OCI-LY3 (cell line): Measurements from ENCODE around the gene PGA3.
"Not testable (repeated sequence)": the region's sequence is repeated elsewhere in the genome, so short reads cannot be mapped to it uniquely, and the experiment has no call there.

Experiments
- EZH2phosphoT487 ChIP-seq: fragments of 200-600 bp; shearing (Covaris generic); IDR thresholded peaks from 2 replicates; pipeline ENCODE4 v1.6.1; 2018; ENCODE audit warnings: antibody characterized with exemption, mixed run types, low read depth
- TF ChIP-seq, protein P1 (sequence below): fragments of 200-600, 300-600 bp; sonication (generic); IDR thresholded peaks from 2 replicates; pipeline ENCODE4 v1.5.1; 2014; ENCODE audit warnings: antibody characterized with exemption, low read length, low read depth

DNA sequence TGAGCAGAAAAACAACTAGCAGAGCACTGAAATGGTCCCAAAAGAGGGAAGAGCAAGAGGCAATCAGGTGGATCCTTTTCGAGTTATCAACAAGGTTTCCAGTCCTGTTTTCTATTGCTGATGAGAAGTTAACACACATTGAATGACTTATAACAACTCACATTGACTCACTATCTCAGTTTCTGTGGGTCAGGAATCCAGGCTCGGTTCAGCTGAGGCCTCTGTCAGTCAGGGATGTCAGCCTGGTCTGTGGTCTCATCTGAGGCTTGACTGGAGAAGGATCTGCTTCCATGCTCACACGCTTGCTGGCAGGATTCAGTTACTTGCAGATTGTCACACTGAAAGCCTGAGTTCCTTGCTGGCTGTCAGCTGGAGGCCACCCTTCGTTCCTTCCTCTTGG is 33.8 kb downstream of the PGA3 start:
- TF ChIP-seq, protein P1, sequence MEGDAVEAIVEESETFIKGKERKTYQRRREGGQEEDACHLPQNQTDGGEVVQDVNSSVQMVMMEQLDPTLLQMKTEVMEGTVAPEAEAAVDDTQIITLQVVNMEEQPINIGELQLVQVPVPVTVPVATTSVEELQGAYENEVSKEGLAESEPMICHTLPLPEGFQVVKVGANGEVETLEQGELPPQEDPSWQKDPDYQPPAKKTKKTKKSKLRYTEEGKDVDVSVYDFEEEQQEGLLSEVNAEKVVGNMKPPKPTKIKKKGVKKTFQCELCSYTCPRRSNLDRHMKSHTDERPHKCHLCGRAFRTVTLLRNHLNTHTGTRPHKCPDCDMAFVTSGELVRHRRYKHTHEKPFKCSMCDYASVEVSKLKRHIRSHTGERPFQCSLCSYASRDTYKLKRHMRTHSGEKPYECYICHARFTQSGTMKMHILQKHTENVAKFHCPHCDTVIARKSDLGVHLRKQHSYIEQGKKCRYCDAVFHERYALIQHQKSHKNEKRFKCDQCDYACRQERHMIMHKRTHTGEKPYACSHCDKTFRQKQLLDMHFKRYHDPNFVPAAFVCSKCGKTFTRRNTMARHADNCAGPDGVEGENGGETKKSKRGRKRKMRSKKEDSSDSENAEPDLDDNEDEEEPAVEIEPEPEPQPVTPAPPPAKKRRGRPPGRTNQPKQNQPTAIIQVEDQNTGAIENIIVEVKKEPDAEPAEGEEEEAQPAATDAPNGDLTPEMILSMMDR = not testable (repeated sequence)
- not testable (repeated sequence) for TF ChIP-seq EZH2phosphoT487
